ENCODE results near the gene MT1M.

Gene MT1M

DNA sequence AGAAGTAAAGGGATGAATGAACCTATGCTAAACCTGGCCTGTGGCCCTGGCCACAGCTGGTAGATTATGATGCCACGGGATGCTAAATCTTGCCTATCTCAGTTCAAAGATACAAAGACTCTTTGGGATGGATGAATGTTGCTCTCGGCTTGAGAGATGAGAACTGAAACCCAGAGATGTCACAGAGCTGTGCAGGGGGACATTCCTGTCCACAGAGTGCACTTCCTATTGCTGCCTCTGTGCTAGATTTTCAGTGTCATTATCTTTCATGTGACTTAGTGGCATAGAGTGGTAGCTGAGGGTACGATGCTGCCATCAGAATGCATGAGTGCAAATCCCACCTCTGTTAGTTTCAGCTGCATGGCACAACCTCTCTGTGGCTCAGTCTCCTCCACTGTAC lies 2.3 kb upstream of the MT1M start:
- DNase-seq = no peak

GRCh38 chr16:56631197-56631596 lies 1.3 kb upstream of the MT1M start:
- DNase-seq = no peak

DNA sequence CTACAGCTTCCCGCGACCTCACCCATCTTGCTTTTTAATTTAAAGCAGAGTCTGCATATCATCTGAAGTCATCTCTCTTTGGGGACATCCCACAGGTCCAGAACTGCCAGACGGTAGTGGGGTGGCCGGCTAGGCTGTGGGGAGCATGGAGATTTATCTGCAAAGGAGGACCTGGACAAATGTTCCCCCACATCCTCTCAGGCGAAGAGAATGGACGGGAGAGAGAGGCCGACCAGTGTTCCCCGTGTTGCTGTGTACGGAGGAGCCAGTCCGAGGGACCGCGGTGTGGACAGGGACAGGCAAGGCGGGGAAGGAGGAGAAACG lies 665 bp upstream of the MT1M start:
- no peak for DNase-seq

DNA sequence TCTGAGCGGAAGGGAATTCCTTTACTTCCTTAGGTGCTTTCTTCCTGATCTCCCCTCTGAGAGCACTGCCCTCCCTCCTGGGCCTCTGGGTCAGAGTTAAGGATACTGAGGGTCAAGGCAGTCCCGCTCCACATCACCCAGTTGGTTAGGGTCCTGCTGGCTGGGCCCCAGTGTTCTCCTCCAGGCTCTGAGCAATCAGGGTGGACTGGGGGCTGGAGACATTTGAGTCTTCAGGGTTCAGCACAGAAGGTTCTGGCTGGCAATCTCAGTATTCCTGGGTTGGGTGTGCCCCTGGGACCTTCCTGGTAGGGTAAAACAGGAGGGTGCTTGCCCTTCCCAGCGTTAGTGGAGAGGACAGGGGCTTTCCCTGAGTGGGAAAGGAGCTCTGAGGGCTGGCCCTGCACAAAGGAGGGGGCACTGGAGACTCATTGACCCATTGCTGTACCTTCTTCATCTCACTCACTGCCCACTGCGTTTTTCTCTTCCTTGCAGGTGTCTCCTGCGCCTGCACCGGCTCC lies 448 bp downstream of the MT1M start:
- no peak for DNase-seq

- DNase-seq = no peak
These were observed 1.1 kb downstream of the MT1M start for GRCh38 chr16:56633535-56633934.

DNA sequence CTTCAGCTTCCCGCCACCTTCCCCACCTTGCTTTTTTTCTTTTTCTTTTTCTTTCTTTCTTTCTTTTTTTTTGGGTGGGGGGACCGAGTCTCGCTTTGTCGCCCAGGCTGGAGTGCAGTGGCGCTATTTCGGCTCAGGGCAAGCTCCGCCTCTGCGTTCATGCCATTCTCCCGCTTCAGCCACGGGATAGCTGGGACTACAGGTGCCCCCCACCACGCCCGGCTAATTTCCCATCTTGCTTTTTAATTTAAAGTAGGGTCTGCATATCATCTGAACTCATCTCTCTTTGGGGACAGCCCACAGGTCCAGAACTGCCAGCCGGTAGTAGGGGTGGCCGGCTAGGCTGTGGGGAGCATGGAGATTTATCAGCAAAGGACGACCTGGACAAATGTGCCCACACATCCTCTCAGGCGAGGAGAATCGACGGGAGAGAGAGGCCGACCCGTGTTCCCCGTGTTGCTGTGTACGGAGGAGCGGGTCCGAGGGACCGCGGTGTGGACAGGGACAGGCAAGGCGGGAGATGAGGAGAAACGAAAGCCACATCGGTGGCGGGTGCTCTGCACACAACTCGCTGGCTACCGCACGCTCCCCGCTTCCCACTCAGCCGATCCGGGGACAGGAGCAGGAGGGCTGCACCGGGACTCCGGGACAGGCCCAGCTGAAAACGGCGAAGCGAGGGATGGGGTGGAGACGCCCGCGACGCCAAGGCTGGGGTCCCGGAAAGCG lies 2.4 kb downstream of the MT1M start:
- no peak for DNase-seq

DNA sequence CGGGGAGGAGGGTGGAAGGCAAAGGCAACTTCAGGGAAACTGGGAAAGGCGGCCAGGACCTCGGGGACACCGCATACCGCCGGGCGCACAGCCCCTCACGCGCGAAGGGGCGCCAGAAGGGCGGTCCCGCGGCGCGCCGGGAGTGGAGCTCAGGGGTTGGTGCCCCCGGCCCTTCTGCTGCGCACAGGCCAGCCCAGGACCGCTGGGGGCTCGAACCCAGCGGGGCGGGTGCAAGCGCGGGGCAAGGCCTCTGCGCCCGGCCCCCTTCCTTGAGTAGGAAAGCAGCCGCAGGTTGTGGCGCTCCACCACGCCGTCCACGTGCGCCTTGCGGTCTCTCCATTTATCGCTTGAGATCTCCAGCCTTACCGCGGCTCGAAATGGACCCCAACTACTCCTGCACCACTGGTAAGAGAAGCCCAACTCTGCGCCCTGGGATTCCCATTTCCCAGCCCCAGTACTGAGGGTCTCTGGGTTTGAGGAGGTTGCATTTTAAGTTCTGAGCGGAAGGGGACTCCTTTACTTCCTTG lies 3.0 kb downstream of the MT1M start:
- DNase-seq = no peak

- DNase-seq = no peak
These were observed 4.4 kb downstream of the MT1M start for GRCh38 chr16:56636616-56637413.

GRCh38 chr16:56637814-56638750 lies 5.6 kb downstream of the MT1M start, which contains the start of gene MT1A:
Gene MT1A, plus strand, starts transcription at chr16:56638666. Its CDS starts 73 bp downstream, at chr16:56638739.
- DNase-seq = no peak

GRCh38 chr16:56639045-56639444 lies 6.6 kb downstream of the MT1M start:
- no peak for DNase-seq

DNA sequence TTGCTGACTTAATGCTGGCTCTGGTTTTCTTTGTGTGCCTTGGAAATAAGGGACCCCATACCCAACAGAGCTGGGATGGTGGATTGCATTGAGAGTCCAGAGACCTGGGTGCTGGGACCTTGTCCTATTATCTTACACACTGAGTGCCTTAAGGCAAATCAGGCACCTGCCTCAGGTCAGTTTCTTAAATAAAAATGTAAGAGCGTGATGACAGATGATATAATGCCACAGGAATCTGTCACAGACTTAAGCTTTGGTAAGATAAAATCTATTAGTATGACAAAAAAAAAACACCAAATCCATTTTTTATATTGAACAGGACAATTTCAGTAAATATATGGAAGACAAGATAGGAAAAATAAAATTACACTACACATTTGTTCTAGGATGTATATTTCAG lies 7.6 kb downstream of the MT1M start:
- no peak for DNase-seq

GRCh38 chr16:56641166-56641565 lies 8.7 kb downstream of the MT1M start:
- no peak for DNase-seq

DNA sequence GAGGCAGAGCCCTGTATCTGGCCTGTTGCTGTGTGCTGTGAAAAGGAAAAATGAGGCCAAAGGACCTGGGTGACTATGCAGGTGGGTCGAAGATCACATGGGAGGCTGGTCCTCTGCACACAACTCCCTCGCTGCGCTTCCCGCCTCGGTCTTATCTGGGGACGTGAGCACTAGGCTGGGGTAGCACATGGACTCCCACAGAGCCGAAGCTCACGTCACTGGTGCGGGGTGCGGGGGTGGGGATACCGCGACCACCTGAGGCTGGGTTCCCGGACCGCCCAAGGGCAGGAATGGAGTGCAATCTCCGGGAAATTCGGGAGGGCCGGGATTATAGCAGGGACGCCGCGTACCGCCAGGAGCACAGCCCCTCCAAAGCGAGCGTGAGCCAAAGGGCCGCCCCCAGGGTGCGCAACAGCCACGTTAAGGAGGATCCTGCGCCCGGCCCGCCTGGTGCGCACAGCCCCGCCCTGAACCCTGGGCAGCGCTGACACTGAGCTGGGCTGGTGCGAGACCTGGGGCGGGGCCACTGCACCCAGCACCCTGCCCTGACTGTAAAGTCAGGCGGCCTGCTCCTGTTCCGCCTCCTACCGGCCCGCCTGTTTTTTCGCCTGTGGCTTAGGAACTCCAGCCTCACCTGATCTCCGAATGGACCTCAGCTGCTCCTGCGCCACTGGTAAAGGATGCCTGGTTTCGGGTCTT lies 10.8 kb downstream of the MT1M start:
- no peak for DNase-seq

DNA sequence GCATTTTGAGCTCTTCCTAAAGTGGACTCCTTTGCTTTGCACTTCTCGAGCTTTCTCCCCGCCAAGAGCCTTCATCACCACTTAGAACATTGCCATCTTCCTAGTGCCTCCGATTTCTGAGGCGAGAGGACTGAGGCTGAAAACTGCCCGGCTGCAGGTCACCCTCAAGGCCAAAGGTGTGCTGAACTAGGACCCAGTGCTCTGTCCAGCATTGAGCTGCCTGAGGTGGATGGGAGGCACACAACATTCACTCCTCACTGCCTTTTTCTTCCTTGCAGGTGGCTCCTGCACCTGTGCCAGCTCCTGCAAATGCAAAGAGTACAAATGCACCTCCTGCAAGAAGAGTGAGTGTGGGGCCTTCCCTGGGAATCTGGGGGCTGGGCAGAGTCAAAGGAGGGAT lies 11.4 kb downstream of the MT1M start:
- DNase-seq = no peak

DNA sequence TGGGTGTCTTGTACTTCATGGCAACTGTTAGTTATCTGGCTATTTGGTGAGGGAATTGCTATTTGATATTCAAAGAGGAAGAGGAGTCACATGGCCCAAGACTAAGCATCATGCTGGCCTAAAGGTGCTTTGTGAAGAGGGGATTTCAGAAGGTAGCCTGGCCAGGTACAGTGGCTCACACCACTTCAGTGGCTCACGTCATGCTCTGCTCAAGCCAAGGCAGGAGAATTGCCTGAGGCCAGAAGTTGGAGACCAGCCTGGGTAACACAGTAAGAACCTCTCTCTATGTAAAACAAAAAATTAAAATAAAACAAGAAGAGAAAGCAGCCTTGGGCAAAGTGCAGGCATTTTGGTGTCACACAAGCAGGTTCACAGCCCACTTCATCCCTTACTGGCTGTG lies 12.9 kb downstream of the MT1M start:
- no peak for DNase-seq

DNA sequence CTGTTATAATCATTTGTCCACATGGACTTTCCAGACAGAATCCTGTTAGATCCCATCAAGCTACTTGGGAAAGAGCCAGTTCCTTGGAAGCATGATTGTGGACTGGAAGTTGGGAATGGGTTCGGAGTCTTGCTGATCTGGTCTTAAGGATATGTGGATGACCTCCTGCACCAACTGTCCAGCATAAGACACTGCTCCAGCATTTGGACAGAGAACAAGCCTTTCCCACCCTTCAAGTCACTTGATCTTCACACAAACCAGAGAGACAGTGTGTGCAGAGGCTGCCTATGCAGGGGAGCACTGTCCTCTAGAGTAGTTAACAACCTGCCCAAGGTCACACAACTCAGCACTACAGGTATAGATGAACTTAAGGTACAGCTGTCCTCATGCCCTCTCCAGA lies 13.4 kb downstream of the MT1M start:
- no peak for DNase-seq

- DNase-seq = no peak
These were observed 15.4 kb downstream of the MT1M start for GRCh38 chr16:56647641-56648431.

GRCh38 chr16:56649271-56649670 lies 16.8 kb downstream of the MT1M start:
- DNase-seq = no peak

GRCh38 chr16:56649820-56650219 lies 17.4 kb downstream of the MT1M start:
- DNase-seq = no peak

GRCh38 chr16:56651586-56651985 lies 19.1 kb downstream of the MT1M start, which contains the start of gene MT1B:
Gene MT1B, plus strand, starts transcription at chr16:56651886. Its CDS starts 68 bp downstream, at chr16:56651954.
- no peak for DNase-seq

DNA sequence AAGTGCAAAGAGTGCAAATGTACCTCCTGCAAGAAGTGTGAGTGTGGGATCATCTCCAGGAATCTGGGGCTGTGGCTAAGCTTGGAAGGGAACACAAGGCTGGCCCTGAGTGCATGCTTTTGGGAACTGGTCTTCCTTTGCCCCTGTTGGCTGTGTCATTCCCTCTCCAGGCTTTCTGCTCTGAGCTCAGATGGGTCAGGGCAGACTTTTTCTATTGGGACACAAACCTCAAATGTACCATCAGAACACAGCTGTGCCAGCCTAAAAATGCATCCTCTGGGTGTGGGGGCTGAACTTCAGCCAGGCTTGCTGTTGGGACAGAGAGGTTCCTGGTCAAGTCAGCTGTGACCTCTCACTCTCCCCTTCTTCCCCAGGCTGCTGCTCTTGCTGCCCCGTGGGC lies 20.1 kb downstream of the MT1M start:
- no peak for DNase-seq

Data from GF-D8 (cell line).